Iris pigment epithelial cell (primary cell): ENCODE measurements around the gene ZDHHC14.
"Not testable (repeated sequence)": the region's sequence is repeated elsewhere in the genome, so short reads cannot be mapped to it uniquely, and the experiment has no call there.

Experiments
- DNase-seq: peaks from one replicate; pipeline ENCODE4 v3.0.0-alpha.2; 2011; ENCODE audit warnings: low read depth

The ZDHHC14 gene

GRCh38 chr6:157381631-157382621, 936 bp downstream of the ZDHHC14 start:
- peak; percentile 71 for DNase-seq

- no peak for DNase-seq
Measured at GRCh38 chr6:157382821-157383220, 1.8 kb downstream of the ZDHHC14 start.

- no peak for DNase-seq
Measured at GRCh38 chr6:157383471-157383870, 2.5 kb downstream of the ZDHHC14 start.

GRCh38 chr6:157384962-157385361, 4.0 kb downstream of the ZDHHC14 start:
- not testable (repeated sequence) for DNase-seq

- no peak for DNase-seq
Measured at GRCh38 chr6:157385482-157385881, 4.5 kb downstream of the ZDHHC14 start.

- DNase-seq: no peak
Measured at GRCh38 chr6:157386023-157386422, 5.0 kb downstream of the ZDHHC14 start.

- DNase-seq: no peak
Measured at GRCh38 chr6:157386454-157386853, 5.5 kb downstream of the ZDHHC14 start.

GRCh38 chr6:157388924-157389323, 7.9 kb downstream of the ZDHHC14 start:
- no peak for DNase-seq

GRCh38 chr6:157390273-157391060, 9.5 kb downstream of the ZDHHC14 start:
- DNase-seq: no peak

- DNase-seq: peak; percentile 20
Measured at GRCh38 chr6:157392927-157393668, 12.1 kb downstream of the ZDHHC14 start.

GRCh38 chr6:157393669-157394327, 12.8 kb downstream of the ZDHHC14 start:
- no peak for DNase-seq

- not testable (repeated sequence) for DNase-seq
Measured at GRCh38 chr6:157395199-157395598, 14.2 kb downstream of the ZDHHC14 start.

GRCh38 chr6:157396026-157396425, 15.0 kb downstream of the ZDHHC14 start:
- no peak for DNase-seq

GRCh38 chr6:157397660-157398059, 16.7 kb downstream of the ZDHHC14 start:
- no peak for DNase-seq

- no peak for DNase-seq
Measured at GRCh38 chr6:157398151-157398550, 17.2 kb downstream of the ZDHHC14 start.

- no peak for DNase-seq
Measured at GRCh38 chr6:157400676-157401075, 19.7 kb downstream of the ZDHHC14 start.

GRCh38 chr6:157401734-157402338, 20.8 kb downstream of the ZDHHC14 start:
- no peak for DNase-seq

- DNase-seq: no peak
Measured at GRCh38 chr6:157402996-157403685, 22.2 kb downstream of the ZDHHC14 start.

GRCh38 chr6:157403686-157404051, 22.7 kb downstream of the ZDHHC14 start:
- no peak for DNase-seq

- peak; percentile 76 for DNase-seq
Measured at GRCh38 chr6:157405986-157406385, 25.0 kb downstream of the ZDHHC14 start.

GRCh38 chr6:157406661-157407060, 25.7 kb downstream of the ZDHHC14 start:
- DNase-seq: no peak
